CD14-positive monocyte (primary cell): ENCODE data around the gene NUP58. TPM values are rescaled to one million over a fixed set of nuclear protein-coding genes. Genes with fewer than 3 reads are reported as not detected.

Source experiments
- DNase-seq, 3 donors: peaks; one replicate each; pipeline ENCODE4 v3.0.0-alpha.2; 2011 to 2022
- H2AFZ ChIP-seq: 2 replicates; pipeline ENCODE4 v1.6.0; 2012; ENCODE audit warnings: mild to moderate bottlenecking, low read depth, low read length, inconsistent platforms; ENCODE audit not compliant: insufficient read depth, poor library complexity, severe bottlenecking
- H3K27ac ChIP-seq, 2 donors: 1 replicate in 1 of 2; 2 replicates in 1 of 2; pipeline ENCODE4 v1.5.1; 2012 to 2013; ENCODE audit warnings: low read length in 2 of 2, control low read depth in 1 of 2, inconsistent platforms in 1 of 2, low read depth in 1 of 2, mild to moderate bottlenecking in 1 of 2
- H3K27me3 ChIP-seq, 2 donors: one replicate each; pipeline versions ENCODE4 v1.6.0 to v1.6.1; 2011 to 2013; ENCODE audit warnings: low read length in 2 of 2; ENCODE audit not compliant: control insufficient read depth in 2 of 2, insufficient read depth in 2 of 2
- H3K36me3 ChIP-seq, 2 donors: replicated peaks in 1 of 2; 1 replicate in 1 of 2; 2 replicates in 1 of 2; pipeline versions ENCODE4 v1.5.1 to v1.6.1; 2012 to 2013; ENCODE audit warnings: low read length in 2 of 2, control low read depth in 1 of 2, inconsistent platforms in 1 of 2, mild to moderate bottlenecking in 1 of 2; ENCODE audit not compliant: insufficient read depth in 2 of 2, control insufficient read depth in 1 of 2
- H3K4me1 ChIP-seq, 2 donors: 1 replicate in 1 of 2; 2 replicates in 1 of 2; pipeline versions ENCODE4 v1.5.1 to v1.6.1; 2012 to 2013; ENCODE audit warnings: low read length in 2 of 2, control low read depth in 1 of 2, inconsistent platforms in 1 of 2, mild to moderate bottlenecking in 1 of 2, moderate library complexity in 1 of 2; ENCODE audit not compliant: insufficient read depth in 2 of 2, control insufficient read depth in 1 of 2
- H3K4me2 ChIP-seq: replicated peaks from 2 replicates; pipeline ENCODE3; 2012; ENCODE audit warnings: low read length, moderate library complexity, mild to moderate bottlenecking; ENCODE audit not compliant: poor library complexity, severe bottlenecking; ENCODE audit errors: extremely low read depth
- H3K4me3 ChIP-seq, 3 experiments: fragments of 200-600 bp in 1 of 3; sonication (generic) in 1 of 3; replicated peaks in 1 of 3; 1 replicate in 2 of 3; 2 replicates in 1 of 3; pipeline ENCODE4 v1.5.1; 2011 to 2013; ENCODE audit warnings: low read length in 3 of 3, mild to moderate bottlenecking in 3 of 3, control low read depth in 2 of 3, low read depth in 2 of 3, inconsistent platforms in 1 of 3, moderate library complexity in 1 of 3
- H3K79me2 ChIP-seq: 2 replicates; pipeline ENCODE4 v1.6.0; 2012; ENCODE audit warnings: mild to moderate bottlenecking, control low read depth, inconsistent platforms, low read length, moderate library complexity; ENCODE audit not compliant: insufficient read depth
- H3K9ac ChIP-seq: 2 replicates; pipeline ENCODE4 v1.6.0; 2017; ENCODE audit warnings: low read length, mild to moderate bottlenecking; ENCODE audit not compliant: insufficient read depth, poor library complexity, severe bottlenecking
- H3K9me3 ChIP-seq, 2 donors: replicated peaks in 1 of 2; 1 replicate in 1 of 2; 2 replicates in 1 of 2; pipeline versions ENCODE4 v1.5.1 to v1.6.1; 2012 to 2013; ENCODE audit warnings: low read length in 2 of 2, control low read depth in 1 of 2; ENCODE audit not compliant: control insufficient read depth in 1 of 2, insufficient read depth in 1 of 2
- H4K20me1 ChIP-seq: 2 replicates; pipeline ENCODE4 v1.6.0; 2012; ENCODE audit warnings: mild to moderate bottlenecking, low read length, control low read depth, moderate library complexity; ENCODE audit not compliant: insufficient read depth
- H3K27ac Mint-ChIP-seq, 7 donors: one replicate each; pipeline ENCODE4 v1.8.0; 2020; ENCODE audit warnings: mild to moderate bottlenecking in 7 of 7, mixed read lengths in 7 of 7, moderate library complexity in 6 of 7, inconsistent platforms in 2 of 7
- H3K27me3 Mint-ChIP-seq, 3 donors: one replicate each; pipeline ENCODE4 v1.8.0; 2021 to 2022; ENCODE audit warnings: low read depth in 3 of 3, mild to moderate bottlenecking in 3 of 3, mixed read lengths in 3 of 3, moderate library complexity in 3 of 3, inconsistent platforms in 1 of 3
- H3K36me3 Mint-ChIP-seq, 2 donors: one replicate each; pipeline ENCODE4 v1.8.0; 2020; ENCODE audit warnings: mixed read lengths in 2 of 2, inconsistent platforms in 1 of 2, mild to moderate bottlenecking in 1 of 2
- H3K4me1 Mint-ChIP-seq: one replicate; pipeline ENCODE4 v1.8.0; 2020; ENCODE audit warnings: mild to moderate bottlenecking, mixed read lengths
- H3K4me3 Mint-ChIP-seq, 2 donors: one replicate each; pipeline ENCODE4 v1.8.0; 2020; ENCODE audit warnings: mild to moderate bottlenecking in 2 of 2, mixed read lengths in 2 of 2, moderate library complexity in 1 of 2
- H3K9me3 Mint-ChIP-seq, 7 donors: one replicate each; pipeline ENCODE4 v1.8.0; 2020 to 2022; ENCODE audit warnings: mixed read lengths in 7 of 7, mild to moderate bottlenecking in 6 of 7, moderate library complexity in 6 of 7, inconsistent platforms in 2 of 7
- WGBS: methylation state at CpG from one replicate; pipeline ENCODE4 v1.1.5; 2013; ENCODE audit warnings: missing lambda C conversion rate; ENCODE audit not compliant: insufficient coverage; 5-methylcytosine and 5-hydroxymethylcytosine counted together
- intact Hi-C, 2 donors: fragments of 100-400 bp; cut with micrococcal nuclease; formaldehyde crosslinking; loops; one replicate each; pipeline versions ENCODE4 v1.15.0 to v1.15.1; 2023
- polyA plus RNA-seq, 3 donors: library from polyadenylated mRNA; depleted of rRNA in 1 of 3; unstranded in 2 of 3; stranded (reverse) in 1 of 3; fragments of 300-500 nt in 2 of 3; fragments of >200 nt in 1 of 3; fragmentation: Illumina TruSeq in 2 of 3; gene quantifications; 1 replicate in 2 of 3; 2 replicates in 1 of 3; pipeline ENCODE4 v1.2.3, GENCODE V29; 2012 to 2021
- TF ChIP-seq, protein P1 (sequence below): fragments of 200-600 bp; IDR thresholded peaks from one replicate; pipeline ENCODE4 v1.8.0; 2022; ENCODE audit warnings: antibody characterized with exemption, mild to moderate bottlenecking

NUP58 gene
- polyA plus RNA-seq, 3 donors, result 21.5 to 26.3 (median 25.1) TPM

DNA sequence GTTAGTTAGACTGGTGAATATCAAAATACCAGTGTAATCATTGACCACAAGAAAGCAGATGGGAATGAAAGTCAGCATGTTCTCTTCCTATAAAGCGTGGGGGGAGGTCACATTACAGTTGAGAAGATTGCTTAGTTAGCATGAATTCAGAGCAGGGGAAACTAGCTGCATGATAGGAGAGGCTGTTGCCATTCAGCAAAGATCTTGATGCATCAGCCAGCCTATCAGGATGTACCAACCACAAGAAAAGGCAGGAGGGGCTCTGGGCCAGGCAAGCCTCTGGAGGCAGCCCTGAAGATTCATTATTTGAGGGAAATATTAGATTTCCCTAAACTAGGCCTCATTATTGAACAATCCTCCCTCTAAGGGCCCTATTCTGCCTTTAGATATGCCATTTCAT is 9.1 kb upstream of the NUP58 start:
- no peak overlapping the region for H3K27ac ChIP-seq
- H3K9ac ChIP-seq, result no peak overlapping the region
- H3K9me3 ChIP-seq, result no peaks in the 10 kb centered on the region
- H3K4me2 ChIP-seq, result no peak overlapping the region
- TF ChIP-seq, protein P1, sequence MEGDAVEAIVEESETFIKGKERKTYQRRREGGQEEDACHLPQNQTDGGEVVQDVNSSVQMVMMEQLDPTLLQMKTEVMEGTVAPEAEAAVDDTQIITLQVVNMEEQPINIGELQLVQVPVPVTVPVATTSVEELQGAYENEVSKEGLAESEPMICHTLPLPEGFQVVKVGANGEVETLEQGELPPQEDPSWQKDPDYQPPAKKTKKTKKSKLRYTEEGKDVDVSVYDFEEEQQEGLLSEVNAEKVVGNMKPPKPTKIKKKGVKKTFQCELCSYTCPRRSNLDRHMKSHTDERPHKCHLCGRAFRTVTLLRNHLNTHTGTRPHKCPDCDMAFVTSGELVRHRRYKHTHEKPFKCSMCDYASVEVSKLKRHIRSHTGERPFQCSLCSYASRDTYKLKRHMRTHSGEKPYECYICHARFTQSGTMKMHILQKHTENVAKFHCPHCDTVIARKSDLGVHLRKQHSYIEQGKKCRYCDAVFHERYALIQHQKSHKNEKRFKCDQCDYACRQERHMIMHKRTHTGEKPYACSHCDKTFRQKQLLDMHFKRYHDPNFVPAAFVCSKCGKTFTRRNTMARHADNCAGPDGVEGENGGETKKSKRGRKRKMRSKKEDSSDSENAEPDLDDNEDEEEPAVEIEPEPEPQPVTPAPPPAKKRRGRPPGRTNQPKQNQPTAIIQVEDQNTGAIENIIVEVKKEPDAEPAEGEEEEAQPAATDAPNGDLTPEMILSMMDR, result no peak
- Mint-ChIP-seq H3K4me3 (no peak overlapping the region), H3K27ac (no peak overlapping the region), H3K36me3 (no peaks in the 10 kb centered on the region), H3K9me3 (no peaks in the 10 kb centered on the region), H3K27me3 (peaks cover 2 to 8% (median 7%) of the 10 kb centered on the region in 3 donors), H3K4me1 (peaks cover 13% of the 10 kb centered on the region)
- DNase-seq, result no peak
- H4K20me1 ChIP-seq, result no peaks in the 10 kb centered on the region
- no CpG with 5 or more reads among the region's 1 CpG for WGBS
- H3K4me3 ChIP-seq, result no peak overlapping the region
- no peaks in the 10 kb centered on the region for H3K36me3 ChIP-seq
- H3K79me2 ChIP-seq, result peaks cover under 1% of the 10 kb centered on the region
- H2AFZ ChIP-seq, result no peak overlapping the region
- intact Hi-C loops, result no loop called here
- H3K27me3 ChIP-seq, result peaks cover 7 to 8% of the 10 kb centered on the region in 2 donors
- H3K4me1 ChIP-seq, result peaks cover 5 to 6% of the 10 kb centered on the region in 2 donors

DNA sequence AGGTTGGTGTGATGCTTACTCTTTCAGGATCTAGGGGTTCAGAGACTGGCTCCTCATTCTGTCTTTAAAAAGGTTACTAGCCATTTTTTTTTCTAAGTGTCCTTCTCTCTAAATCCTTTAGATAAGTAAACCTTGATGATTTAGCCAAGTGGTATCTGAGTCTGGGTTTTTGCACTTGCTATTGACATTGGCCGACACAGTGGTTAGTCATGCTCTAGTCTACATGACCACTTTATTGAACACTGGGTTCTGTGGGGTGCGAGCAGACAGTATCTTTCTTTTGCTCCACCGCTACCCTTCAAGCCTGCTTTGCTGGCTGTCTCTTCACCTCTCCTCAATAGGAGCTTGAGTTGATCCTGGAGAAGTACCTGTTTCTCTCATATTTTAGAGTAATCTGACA is 6.2 kb upstream of the NUP58 start:
- H3K27me3 Mint-ChIP-seq, result peaks cover 0 to 13% (median 11%) of the 10 kb centered on the region in 3 donors
- Histone ChIP-seq H3K27ac (no peak overlapping the region), H3K9ac (no peak overlapping the region), H3K9me3 (no peaks in the 10 kb centered on the region), H2AFZ (no peak overlapping the region), H3K79me2 (no peaks in the 10 kb centered on the region), H3K27me3 (peaks cover 8 to 13% of the 10 kb centered on the region in 2 donors), H3K36me3 (no peaks in the 10 kb centered on the region), H3K4me3 (no peak overlapping the region), H4K20me1 (no peaks in the 10 kb centered on the region), H3K4me2 (no peak overlapping the region), H3K4me1 (no peaks in the 10 kb centered on the region)
- intact Hi-C loops, result no loop called here
- DNase-seq, result no peak
- H3K36me3 Mint-ChIP-seq, result no peaks in the 10 kb centered on the region
- TF ChIP-seq, protein P1, result no peak
- no peaks in the 10 kb centered on the region for H3K9me3 Mint-ChIP-seq
- peaks cover under 1% of the 10 kb centered on the region for H3K4me1 Mint-ChIP-seq
- no peak overlapping the region for H3K4me3 Mint-ChIP-seq
- H3K27ac Mint-ChIP-seq, result no peak overlapping the region
- 100% methylated on average over 2 of the region's 3 CpGs for WGBS
